Breast epithelium (tissue), 3 donors: ENCODE measurements around the gene GAL3ST3.
"Not testable (repeated sequence)": the region's sequence is repeated elsewhere in the genome, so short reads cannot be mapped to it uniquely, and the experiment has no call there.

Source experiments
- CTCF ChIP-seq, 3 donors: fragments of 450-650 bp; IDR thresholded peaks; one replicate each; pipeline ENCODE4 v1.5.1; 2016 to 2017; ENCODE audit warnings: antibody characterized with exemption in 3 of 3, mild to moderate bottlenecking in 3 of 3, moderate library complexity in 3 of 3
- POLR2AphosphoS5 ChIP-seq, 3 donors: sonication (generic); formaldehyde crosslinking; IDR thresholded peaks; one replicate each; pipeline ENCODE4 v1.6.1; 2017; ENCODE audit warnings: antibody characterized with exemption in 3 of 3

GRCh38 chr11:66092125-66092524 lies 43.2 kb upstream of the GAL3ST3 start:
- TF ChIP-seq POLR2AphosphoS5, CTCF (IDR thresholded peaks at IDR 0.05): not testable (repeated sequence)
